ENCODE results near the gene TWIST1. TPM values are rescaled to one million over a fixed set of nuclear protein-coding genes. Genes with fewer than 3 reads are reported as not detected.

The TWIST1 gene
- total RNA-seq, 1 experiment from 2014 or later, result not detected

GRCh38 chr7:19107356-19108146 lies 9.9 kb downstream of the TWIST1 start:
- peaks cover 10% of the 10 kb centered on the region for H3K4me1 ChIP-seq (ENCODE audit: insufficient read depth, low read length)
- Mint-ChIP-seq H3K27ac (peak overlapping the region in 1 of 3 experiments; percentile 37; a peak in 1 of 7 replicates), H3K36me3 (ENCODE audit: insufficient read depth in 1 of 3, low read depth in 3 of 3) (no peaks in the 10 kb centered on the region), H3K9me3 (peaks cover 0 to 2% of the 10 kb centered on the region in 2 experiments; a peak in 1 of 5 replicates), H3K4me3 (peak overlapping the region; percentile 63 to 86), H3K4me1 (peaks cover 52 to 68% of the 10 kb centered on the region in 2 experiments), H3K27me3 (ENCODE audit: low read depth) (peaks cover 100% of the 10 kb centered on the region)
- no peaks in the 10 kb centered on the region for H3K79me2 ChIP-seq (ENCODE audit: insufficient read depth, low read length)
- H3K9ac ChIP-seq (ENCODE audit: extremely low read depth, insufficient read length, low read length), result no peak overlapping the region
- H3K18ac ChIP-seq (ENCODE audit: insufficient read length, low read depth, low read length), result no peak overlapping the region
- H3K9me3 ChIP-seq (ENCODE audit: control insufficient read depth, low read depth, low read length), result no peaks in the 10 kb centered on the region
- H3K56ac ChIP-seq (ENCODE audit: insufficient read length, low read depth, low read length), result no peak overlapping the region
- H3K27me3 ChIP-seq (ENCODE audit: insufficient read depth, low read length), result peaks cover 73% of the 10 kb centered on the region
- H2BK5ac ChIP-seq (ENCODE audit: insufficient read length, low read length), result no peak overlapping the region
- no peak overlapping the region for H3K14ac ChIP-seq (ENCODE audit: insufficient read depth, low read length)
- no peak overlapping the region for H2BK120ac ChIP-seq (ENCODE audit: low read depth, low read length, poor library complexity, severe bottlenecking)
- H3K79me1 ChIP-seq (ENCODE audit: insufficient read depth, low read depth, low read length, poor library complexity, severe bottlenecking), result no peaks in the 10 kb centered on the region
- no peak overlapping the region for H3K27ac ChIP-seq (ENCODE audit: insufficient read length, low read depth, low read length)
- no peak overlapping the region for H2BK20ac ChIP-seq (ENCODE audit: low read depth, low read length, poor library complexity, severe bottlenecking)
- no peak overlapping the region for H3K23ac ChIP-seq (ENCODE audit: insufficient read length, low read depth, low read length)
- H4K20me1 ChIP-seq (ENCODE audit: control insufficient read depth, insufficient read depth, insufficient read length), result no peaks in the 10 kb centered on the region
- no CpG with 5 or more reads among the region's 48 CpGs for WGBS (ENCODE audit: extremely low coverage, insufficient read length, low lambda C conversion rate)
- no peak overlapping the region for H2BK15ac ChIP-seq (ENCODE audit: low read depth, low read length)
- no peak overlapping the region for H2BK12ac ChIP-seq (ENCODE audit: insufficient read length, low read depth, low read length)
- H3K4ac ChIP-seq (ENCODE audit: low read depth, low read length), result no peak overlapping the region
- DNase-seq, result peak; percentile 59
- no peak overlapping the region for H4K5ac ChIP-seq (ENCODE audit: insufficient read length, low read depth, low read length)
- H3K4me2 ChIP-seq (ENCODE audit: insufficient read depth, insufficient read length, low read length), result peak overlapping the region; percentile 85
- no peak overlapping the region for H3T11ph ChIP-seq (ENCODE audit: low read length)
- TF ChIP-seq CTCF (conservative IDR thresholded peaks at IDR 0.05), result no peak
- peaks cover 27% of the 10 kb centered on the region for H3K23me2 ChIP-seq (ENCODE audit: insufficient read length, low read depth, low read length, poor library complexity, severe bottlenecking)
- H2AFZ ChIP-seq (ENCODE audit: low read length), result peak overlapping the region; percentile 63
- H4K8ac ChIP-seq (replicated peaks; ENCODE audit: insufficient read length, low read depth, low read length), result no peak overlapping the region
- no peak overlapping the region for H4K91ac ChIP-seq (ENCODE audit: insufficient read length, low read depth, low read length)
- no peak overlapping the region for H2AK5ac ChIP-seq (ENCODE audit: insufficient read length, low read length)
